GM15510 (cell line): ENCODE measurements around the gene PDE8A.

Experiments
- POLR2A ChIP-seq: IDR thresholded peaks from 3 replicates; pipeline ENCODE4 v1.6.1; 2011; ENCODE audit warnings: borderline replicate concordance; ENCODE audit not compliant: insufficient read length; ENCODE audit errors: extremely low read depth

The PDE8A gene

DNA sequence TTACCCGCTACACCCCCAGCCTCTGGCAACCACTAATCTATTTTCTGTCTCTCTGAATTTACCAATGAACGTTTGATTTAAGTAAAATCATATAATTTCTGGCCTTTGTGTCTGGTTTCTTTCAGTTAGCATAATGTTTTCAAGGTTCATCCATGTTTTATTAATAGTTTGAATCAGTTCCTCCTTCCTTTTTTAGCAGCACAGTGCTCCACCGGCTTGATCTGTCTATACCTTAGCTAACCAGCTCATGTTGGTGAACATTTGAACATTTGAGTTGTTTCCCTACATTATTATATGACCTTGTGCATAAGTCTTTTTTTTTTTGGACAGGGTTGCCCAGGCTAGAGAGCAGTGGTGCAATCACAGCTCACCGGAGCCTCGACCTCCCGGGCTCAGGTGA lies 33.3 kb downstream of the PDE8A start:
- no peak for TF ChIP-seq POLR2A

DNA sequence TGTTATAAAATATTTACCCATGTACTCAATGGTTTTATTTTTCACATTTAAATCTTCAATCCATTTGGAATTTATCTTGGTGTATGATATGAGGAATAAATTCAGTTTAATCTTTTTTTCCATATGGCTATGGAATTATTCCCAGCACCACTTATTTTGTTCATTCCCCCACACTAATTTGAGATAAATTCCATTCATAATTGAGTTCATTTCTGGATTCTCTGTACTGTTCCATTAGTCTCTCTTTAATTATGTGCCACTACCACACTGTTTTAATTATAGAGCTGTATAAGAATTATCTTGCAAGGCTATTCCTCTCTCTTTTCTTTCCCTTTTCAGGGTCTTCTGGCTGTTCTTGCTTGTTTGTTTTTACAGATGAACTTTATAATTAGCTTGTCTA lies 34.6 kb downstream of the PDE8A start:
- no peak for TF ChIP-seq POLR2A

DNA sequence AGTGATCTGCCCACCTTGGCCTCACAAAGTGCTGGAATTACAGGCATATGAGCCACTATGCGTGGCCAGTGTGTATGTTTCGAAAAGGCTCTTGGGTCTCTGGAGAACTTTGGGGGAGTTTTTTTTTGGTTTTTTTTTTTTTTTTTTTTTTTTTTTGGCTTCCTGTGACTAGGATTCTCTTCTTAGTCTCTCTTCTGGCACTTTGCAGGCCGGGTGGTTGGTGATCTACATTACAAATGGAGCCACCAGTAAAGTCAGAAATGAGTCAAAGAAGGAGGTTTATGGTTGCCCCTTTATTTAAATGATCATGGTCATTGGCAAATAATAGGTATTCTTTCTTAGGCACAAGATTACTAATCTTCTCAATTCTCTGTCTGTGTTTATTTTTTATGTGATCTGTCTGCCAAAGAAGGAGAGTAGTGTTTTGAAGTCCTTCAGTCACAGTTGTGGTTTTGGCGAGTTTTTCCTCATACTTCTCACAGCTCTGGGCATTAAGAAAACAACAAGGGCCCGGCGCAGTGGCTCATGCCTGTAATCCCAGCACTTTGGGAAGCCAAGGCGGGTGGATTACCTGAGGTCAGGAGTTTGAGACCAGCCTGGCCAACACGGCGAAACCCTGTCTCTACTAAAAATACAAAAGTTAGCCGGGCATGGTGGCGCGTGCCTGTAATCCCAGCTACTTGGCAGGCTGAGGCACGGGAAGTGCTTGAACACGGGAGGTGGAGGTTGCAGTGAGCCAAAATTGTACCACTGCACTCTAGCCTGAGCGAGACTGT lies 38.3 kb downstream of the PDE8A start:
- TF ChIP-seq POLR2A, result no peak

DNA sequence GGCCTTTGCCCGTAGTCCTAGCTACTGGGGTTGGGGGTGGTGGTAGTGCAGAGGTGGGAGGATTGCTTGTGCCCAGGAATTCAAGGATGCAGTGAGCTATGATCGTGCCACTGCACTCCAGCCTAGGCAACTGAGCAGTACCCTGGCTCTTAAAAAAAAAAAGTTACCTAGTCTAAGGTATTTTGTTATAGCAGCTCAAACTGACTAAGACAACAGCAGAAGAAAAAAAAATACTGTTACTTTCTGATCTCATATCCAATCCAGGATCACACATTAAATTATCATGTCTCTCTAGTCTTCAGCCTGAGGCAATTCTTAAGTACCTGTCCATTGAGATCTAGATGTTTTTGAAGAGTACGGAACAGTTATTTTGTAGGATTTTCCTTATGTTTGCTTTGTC lies 39.8 kb downstream of the PDE8A start:
- no peak for TF ChIP-seq POLR2A

DNA sequence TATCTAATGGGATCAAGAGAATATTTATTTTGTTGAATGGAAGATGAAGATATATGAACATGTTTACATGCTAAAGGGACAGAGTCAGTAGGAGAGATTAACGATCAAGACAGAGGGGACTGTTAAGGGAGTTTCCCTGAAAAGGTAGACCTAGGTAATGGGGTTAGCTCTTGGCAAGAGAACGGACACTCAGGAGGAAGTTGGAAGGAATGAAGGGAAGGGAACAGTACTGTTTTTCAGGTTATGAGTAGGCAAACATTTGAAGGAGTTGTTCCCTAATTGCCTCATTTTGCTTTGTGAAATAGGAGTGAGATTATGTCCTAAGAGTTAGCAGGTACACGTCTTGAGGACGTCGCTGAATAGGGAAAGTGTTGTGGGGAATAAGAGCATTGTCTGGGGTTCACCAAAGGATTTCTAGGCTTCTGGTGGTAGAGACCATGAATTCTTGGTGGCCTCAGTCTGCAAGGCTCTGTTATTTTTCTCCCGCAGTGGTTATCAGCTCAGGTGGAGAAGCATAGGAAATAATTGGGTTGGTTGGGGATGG lies 41.3 kb downstream of the PDE8A start:
- no peak for TF ChIP-seq POLR2A

DNA sequence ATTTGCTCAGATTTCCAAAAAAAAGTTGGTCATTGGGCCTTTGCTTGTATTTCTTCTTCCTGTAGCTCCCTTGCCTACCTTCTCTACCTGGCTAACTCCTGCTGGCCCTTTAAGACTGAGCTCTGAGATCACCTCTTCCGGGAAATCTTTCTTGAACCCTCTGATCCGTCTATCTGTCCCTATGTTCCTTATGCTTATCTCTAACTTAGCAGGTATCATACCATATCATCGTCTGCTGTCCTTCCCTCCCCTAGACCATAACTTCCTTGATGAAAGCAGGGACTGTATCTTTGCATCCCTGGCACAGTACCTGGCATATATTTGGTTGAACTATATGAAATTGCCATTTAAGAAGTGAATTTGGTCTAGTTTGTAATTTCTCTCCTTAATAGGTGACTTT lies 42.3 kb downstream of the PDE8A start:
- no peak for TF ChIP-seq POLR2A

DNA sequence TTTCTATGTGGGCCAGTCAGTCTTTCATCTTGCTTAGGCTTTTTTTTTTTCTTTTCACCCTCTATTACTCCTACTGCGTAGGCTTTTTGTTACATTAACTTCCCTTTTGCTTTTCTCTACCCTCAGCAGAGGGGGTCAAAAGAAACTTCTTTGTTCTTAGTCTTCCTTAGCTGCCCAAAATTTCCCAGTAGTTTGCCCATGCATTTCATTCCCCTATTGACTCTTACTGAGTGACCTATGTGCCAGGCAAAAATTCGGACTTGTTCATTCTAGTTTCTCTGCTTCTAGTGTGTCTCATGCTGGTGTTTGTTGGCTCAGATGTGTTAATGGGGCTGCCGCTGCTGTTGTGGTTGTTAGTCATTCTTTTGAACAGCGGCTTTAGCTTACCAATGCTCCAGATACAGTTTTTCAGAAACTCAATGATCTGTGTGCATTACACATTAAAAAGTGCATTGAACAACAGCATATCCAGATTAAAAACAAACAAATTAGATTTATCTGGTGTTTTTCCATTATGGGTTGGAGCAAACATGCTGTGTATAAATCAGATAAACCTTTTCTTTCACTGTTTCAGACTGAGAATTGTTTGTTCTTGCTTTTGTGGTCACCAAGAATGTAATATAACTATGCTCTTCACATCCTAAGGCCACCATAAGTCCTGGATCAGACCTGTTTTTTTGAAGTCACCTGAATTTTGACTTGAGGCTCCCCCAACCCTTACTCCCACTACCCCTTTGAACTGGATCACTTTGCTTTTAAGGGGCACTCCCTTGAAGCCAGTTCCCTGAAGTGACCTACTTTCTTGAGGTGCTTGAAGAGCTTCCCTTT lies 43.1 kb downstream of the PDE8A start:
- TF ChIP-seq POLR2A, result no peak

DNA sequence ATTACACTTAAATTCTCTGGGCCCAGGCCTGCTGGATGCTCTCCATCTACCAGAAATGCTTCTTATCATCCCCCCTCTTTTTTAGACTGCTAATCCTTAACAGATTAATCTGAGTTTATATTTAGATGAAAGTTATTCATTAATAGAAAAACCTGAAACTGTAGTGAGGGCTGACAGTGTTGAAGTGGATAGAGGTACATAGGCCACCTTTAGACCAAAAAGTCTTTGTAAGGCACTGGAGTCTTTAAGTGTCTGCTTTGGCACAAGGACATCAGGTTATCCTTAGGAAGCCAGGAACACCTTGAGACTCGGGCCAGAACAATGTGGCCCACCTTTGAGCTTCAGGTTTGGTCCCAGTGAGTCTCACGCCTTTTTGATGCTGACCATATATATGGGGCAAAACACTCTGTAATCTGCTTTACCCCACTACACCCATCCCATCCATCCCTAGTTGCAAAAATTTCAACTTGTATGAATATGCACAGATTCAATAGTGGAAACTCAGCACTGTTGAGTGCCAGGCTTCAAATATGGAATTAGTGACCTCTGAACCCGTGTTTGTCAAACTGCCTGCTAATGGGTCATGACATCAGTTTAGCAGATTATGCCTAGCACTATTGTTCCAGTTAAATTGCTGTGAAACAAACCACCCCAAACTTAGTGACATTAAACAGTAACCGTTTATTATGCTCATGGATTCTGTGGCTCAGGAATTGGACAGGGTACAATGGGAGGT lies 44.0 kb downstream of the PDE8A start:
- TF ChIP-seq POLR2A, result no peak

DNA sequence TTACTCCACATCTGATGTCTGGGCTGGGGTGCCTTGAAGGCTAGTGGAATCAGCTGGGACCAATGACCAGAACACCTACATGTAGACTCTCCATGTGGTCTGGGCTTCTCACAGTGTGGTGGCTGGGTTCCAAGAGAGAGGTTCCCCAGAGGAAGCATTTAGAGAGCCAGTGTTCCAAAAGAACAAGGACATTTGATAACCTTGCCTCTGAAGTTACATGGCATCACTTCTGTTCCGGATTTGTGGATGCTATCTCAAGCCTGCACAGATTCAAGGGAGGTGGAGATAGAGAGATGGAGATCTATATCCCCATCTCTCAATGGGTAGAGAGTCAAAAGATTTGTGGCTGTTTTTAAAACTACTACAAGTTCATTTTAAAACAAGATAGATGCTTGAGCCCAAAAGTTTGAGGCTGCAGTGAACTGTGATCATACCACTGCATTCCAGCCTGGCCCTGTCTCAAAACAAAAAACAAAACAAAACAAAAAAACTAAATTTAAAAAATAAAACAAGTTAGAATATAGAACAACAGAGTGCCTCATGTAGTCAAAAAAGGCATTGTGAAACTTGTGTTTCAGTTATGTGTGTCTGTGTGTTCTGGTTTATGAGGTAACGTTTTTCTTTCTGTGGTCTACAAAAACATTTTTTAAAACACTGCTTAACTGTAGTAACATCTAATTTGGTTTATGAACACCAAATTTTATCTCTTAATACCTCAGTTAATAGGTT lies 44.8 kb downstream of the PDE8A start:
- no peak for TF ChIP-seq POLR2A

DNA sequence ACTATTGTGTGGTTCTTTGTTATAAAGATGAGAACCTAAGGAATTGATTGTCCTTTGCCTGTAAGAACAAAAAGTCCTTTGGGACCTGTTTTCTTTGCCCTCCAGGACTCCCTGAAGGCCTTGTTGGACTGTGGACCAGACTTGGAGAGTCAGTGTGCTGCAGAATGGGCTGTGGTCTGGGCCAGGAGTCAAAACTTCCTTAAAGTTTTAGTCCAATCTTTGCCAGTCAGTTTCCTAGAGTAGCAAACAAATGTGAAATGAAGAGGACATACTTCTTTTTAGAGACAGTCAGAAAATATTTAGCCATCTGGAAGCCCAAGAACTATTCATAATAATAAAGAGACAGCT lies 45.4 kb downstream of the PDE8A start:
- TF ChIP-seq POLR2A, result no peak

DNA sequence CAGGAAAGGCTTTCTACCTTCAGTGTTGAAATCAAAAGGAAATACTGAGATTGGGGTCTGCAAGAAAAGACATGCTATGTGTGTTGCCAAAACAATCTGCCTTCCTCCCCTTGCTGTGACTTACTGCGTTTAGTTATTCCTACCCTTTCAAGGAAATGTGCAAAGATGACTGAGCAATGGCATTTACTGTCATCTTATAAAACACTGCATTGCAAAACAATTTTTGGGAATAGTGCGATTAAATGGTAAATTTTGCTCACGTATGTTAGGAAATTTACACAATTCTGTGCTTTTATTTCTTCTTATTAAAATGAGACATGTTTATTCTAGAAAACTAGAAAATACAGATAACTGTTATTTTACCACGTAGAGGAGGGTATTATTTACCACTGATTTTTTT lies 45.8 kb downstream of the PDE8A start:
- TF ChIP-seq POLR2A, result no peak

DNA sequence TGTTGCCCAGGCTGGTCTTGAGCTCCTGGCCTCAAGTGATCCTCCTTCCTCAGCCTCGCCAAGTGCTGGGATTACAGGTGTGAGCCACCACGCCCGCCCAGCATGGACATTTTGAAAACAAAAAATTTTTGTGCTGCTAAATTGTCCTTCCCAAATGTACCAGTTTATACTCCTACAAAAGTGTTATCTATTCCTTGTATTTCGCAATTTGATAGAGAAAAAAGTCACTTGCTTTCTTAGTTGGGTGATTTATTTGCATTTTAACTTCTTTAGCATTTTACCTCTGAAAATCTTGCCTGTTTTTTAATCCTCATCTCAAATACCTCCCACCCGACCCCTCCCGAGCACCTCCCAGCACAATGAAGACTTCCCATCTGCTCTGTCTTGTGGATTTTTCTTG lies 46.8 kb downstream of the PDE8A start:
- no peak for TF ChIP-seq POLR2A

DNA sequence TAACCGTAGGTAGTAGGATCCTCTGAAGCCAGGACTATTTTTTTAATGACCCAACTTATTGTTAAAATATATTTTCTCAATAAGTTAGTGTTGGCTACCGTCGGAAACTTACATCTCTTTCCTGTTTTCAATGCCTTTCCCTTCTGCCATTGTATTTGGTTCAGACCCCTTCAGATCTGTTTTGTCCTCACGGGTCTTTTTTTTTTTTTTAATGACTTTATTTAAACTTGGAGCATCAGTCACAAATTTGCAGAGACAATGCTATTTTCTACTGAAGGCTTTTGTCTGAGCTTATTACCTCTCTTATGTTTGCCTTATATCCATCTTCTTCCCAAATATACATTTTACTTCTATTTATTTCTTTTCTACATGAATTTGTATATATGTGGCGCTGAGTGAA lies 47.6 kb downstream of the PDE8A start:
- TF ChIP-seq POLR2A, result no peak

DNA sequence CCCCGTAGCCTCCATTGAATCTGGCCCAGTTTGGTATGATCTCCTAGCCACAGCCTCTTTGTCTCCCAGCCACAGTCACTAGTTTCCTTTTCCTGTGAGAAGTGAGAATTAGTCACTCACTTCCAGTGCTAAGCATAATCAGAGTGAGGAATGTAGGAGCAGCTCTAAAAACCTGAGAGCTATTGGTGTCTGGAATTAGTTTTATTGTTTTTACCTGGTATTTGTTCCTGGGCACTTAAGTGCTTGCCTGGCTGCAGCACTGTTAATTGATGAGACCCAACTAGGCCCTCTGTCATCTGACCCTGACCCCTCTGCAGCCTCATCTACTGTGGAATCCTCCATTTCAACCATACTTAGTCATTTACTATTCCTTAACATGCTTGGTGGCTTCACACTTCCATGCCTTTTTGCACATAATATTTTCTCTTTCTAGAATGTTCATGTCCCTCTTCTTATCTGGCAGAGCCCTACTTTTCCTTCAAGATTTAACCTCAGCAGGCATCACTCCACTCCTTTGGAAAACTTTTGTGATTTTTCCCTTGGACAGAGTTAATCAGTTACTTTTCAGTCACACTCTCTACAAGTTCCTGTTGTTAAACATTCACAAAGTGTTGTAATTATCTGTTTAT lies 48.8 kb downstream of the PDE8A start:
- TF ChIP-seq POLR2A, result no peak
